Esophagus squamous epithelium (tissue), 5 donors: ENCODE results near the gene PLEKHH1. TPM values are rescaled to one million over a fixed set of nuclear protein-coding genes. Genes with fewer than 3 reads are reported as not detected.

Experiments used
- DNase-seq: peaks from one replicate; lab custom pipeline; 2025; lab: John Stamatoyannopoulos, UW
- H3K27ac ChIP-seq, 4 donors: fragments of 200-600 bp; sonication (generic); one replicate each; pipeline ENCODE4 v1.5.1; 2016 to 2019; ENCODE audit warnings: mild to moderate bottlenecking in 1 of 4
- H3K27me3 ChIP-seq, 4 donors: fragments of 200-600 bp; sonication (generic); 1 replicate in 3 of 4; 2 replicates in 1 of 4; pipeline versions ENCODE4 v1.5.1 to v1.6.0; 2017 to 2021; ENCODE audit warnings: antibody characterized with exemption in 1 of 4
- H3K36me3 ChIP-seq, 3 donors: fragments of 200-600 bp; sonication (generic); one replicate each; pipeline ENCODE4 v1.5.1; 2016 to 2019
- H3K4me1 ChIP-seq, 3 donors: fragments of 200-600 bp; sonication (generic); one replicate each; pipeline ENCODE4 v1.5.1; 2017 to 2019
- H3K4me3 ChIP-seq, 4 donors: fragments of 200-600 bp; sonication (generic); 1 replicate in 3 of 4; 2 replicates in 1 of 4; pipeline ENCODE4 v1.5.1; 2016 to 2019; ENCODE audit warnings: mild to moderate bottlenecking in 2 of 4, moderate library complexity in 1 of 4
- H3K9me3 ChIP-seq, 3 donors: fragments of 200-600 bp; sonication (generic); one replicate each; pipeline ENCODE4 v1.5.1; 2016 to 2019
- POLR2A ChIP-seq, 4 donors: fragments of 450-650 bp; IDR thresholded peaks; one replicate each; pipeline ENCODE4 v1.6.1; 2017; ENCODE audit warnings: antibody characterized with exemption in 4 of 4, mild to moderate bottlenecking in 4 of 4, moderate library complexity in 3 of 4
- WGBS, 2 donors: methylation state at CpG; one replicate each; pipeline ENCODE4 v1.1.5; 2018; 5-methylcytosine and 5-hydroxymethylcytosine counted together
- intact Hi-C: fragments of 100-400 bp; cut with DNase I; formaldehyde crosslinking; loops from one replicate; pipeline ENCODE4 v1.15.0; 2022
- total RNA-seq, 4 donors: library from RNA; depleted of rRNA; stranded (reverse); fragments of >200 nt; gene quantifications; one replicate each; pipeline ENCODE4 v1.1.0, GENCODE V29; 2016
- TF ChIP-seq, protein P1 (sequence below), 6 experiments: fragments of 450-650 bp in 4 of 6; fragments of 200-600 bp in 2 of 6; sonication (generic) in 2 of 6; IDR thresholded peaks; one replicate each; pipeline ENCODE4 v1.5.1; 2016 to 2019; ENCODE audit warnings: antibody characterized with exemption in 6 of 6, mild to moderate bottlenecking in 4 of 6, moderate library complexity in 4 of 6
- donor health status: DM: yes; HTN: yes; CAD: no.

PLEKHH1 gene
- total RNA-seq, 4 donors from 2014 or later = 4.1 to 7.9 (median 5.7) TPM

DNA sequence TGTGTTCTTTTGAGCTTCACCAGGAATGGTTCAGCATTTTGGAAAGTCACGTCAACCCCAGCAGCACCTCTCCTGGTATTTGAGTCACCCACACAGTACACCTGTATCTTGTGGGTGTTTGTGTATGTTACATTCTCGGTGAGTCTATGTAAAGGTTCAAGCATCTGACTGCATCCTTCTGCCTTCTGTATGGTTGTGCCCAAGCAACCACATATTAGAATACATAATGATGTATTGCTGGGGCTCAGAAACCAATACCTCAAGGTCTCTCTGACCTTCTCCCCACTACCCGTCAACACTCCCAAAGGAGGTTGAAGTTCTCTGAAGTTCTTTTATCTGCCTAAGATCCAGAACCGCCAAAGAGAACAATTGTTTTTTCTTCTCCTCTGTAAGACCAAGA is 35.4 kb upstream of the PLEKHH1 start:
- intact Hi-C loops = no loop called here
- TF ChIP-seq, protein P1, sequence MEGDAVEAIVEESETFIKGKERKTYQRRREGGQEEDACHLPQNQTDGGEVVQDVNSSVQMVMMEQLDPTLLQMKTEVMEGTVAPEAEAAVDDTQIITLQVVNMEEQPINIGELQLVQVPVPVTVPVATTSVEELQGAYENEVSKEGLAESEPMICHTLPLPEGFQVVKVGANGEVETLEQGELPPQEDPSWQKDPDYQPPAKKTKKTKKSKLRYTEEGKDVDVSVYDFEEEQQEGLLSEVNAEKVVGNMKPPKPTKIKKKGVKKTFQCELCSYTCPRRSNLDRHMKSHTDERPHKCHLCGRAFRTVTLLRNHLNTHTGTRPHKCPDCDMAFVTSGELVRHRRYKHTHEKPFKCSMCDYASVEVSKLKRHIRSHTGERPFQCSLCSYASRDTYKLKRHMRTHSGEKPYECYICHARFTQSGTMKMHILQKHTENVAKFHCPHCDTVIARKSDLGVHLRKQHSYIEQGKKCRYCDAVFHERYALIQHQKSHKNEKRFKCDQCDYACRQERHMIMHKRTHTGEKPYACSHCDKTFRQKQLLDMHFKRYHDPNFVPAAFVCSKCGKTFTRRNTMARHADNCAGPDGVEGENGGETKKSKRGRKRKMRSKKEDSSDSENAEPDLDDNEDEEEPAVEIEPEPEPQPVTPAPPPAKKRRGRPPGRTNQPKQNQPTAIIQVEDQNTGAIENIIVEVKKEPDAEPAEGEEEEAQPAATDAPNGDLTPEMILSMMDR (IDR thresholded peaks at IDR 0.05) = no peak
- no peak for TF ChIP-seq POLR2A (IDR thresholded peaks at IDR 0.05)
- no peak overlapping the region for H3K4me3 ChIP-seq
- no peaks in the 10 kb centered on the region for H3K4me1 ChIP-seq
- H3K27ac ChIP-seq = no peak overlapping the region
- peaks cover 0 to 17% (median 8%) of the 10 kb centered on the region in 3 donors for H3K9me3 ChIP-seq
- H3K27me3 ChIP-seq = no peaks in the 10 kb centered on the region
- 77 to 86% methylated on average over 4 of the region's 4 CpGs for WGBS, 2 donors
- H3K36me3 ChIP-seq = no peaks in the 10 kb centered on the region
- no peak for DNase-seq

DNA sequence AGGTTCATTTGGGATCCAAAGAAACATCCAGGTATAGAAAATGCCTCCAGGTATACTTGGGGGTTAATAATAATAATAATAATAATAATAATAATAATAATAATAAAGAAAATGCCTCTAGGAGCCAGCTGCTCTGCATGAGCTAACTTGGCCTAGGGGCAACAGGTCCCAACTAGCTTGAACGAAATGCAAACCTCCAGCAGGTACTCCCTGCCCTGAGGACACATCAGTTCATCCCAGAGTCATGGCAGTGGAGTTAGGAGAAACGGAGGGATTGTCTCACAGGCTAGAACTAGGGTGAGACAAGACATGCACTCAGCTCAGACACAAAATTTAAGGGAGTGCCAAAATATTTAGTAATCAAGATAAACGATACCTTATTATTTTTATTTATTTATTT is 32.1 kb upstream of the PLEKHH1 start:
- H3K27me3 ChIP-seq = no peaks in the 10 kb centered on the region
- DNase-seq = no peak
- intact Hi-C loops = no loop called here
- WGBS, 2 donors = 32 to 67% methylated on average over 3 of the region's 3 CpGs
- no peak overlapping the region for H3K27ac ChIP-seq
- H3K4me1 ChIP-seq = no peaks in the 10 kb centered on the region
- no peak overlapping the region for H3K4me3 ChIP-seq
- no peaks in the 10 kb centered on the region for H3K9me3 ChIP-seq
- TF ChIP-seq, protein P1 (IDR thresholded peaks at IDR 0.05) = no peak
- TF ChIP-seq POLR2A (IDR thresholded peaks at IDR 0.05) = no peak
- no peaks in the 10 kb centered on the region for H3K36me3 ChIP-seq

DNA sequence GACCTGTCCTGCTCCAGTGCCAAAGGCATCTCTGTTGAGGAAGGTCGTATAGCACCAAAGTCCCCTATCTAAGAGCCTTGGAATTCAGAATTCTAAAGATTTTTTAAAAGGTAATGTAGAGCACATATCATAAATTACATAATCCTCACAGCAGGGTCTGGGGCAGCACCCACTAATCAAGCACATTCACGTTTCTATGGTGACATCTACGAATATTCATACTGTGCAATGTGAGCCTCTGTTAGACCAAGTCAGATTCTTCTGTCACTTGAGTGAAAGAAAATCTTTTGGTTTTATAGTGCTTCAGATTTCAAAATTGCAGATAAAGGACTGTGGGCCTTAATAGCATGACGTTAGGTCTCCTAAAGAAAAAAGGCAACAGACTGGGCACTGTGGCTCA is 31.4 kb upstream of the PLEKHH1 start:
- no peaks in the 10 kb centered on the region for H3K4me1 ChIP-seq

DNA sequence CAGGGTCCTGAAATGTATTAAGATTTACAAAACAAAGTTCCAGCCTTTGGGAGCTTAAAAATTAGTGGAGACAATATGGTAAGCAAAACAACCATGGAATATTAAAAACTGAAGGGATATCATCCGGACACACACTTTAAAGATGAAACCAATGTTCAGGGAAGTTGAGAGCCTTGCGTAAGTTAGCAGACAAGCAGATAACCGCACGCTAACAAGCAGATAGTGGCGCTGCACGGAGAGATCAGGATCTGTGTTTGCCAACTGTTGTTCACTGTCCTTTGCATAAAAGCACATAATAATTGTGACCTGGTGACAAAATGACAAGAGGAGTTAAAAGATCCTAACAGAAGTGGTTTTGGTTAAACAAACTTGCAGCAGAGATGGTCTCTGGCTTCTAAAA is 30.2 kb upstream of the PLEKHH1 start:
- DNase-seq = no peak
- no peak for TF ChIP-seq POLR2A (IDR thresholded peaks at IDR 0.05)
- TF ChIP-seq, protein P1 (IDR thresholded peaks at IDR 0.05) = no peak
- H3K27me3 ChIP-seq = peaks cover 0 to 7% (median 0%) of the 10 kb centered on the region in 4 donors
- H3K9me3 ChIP-seq = no peaks in the 10 kb centered on the region
- H3K36me3 ChIP-seq = no peaks in the 10 kb centered on the region
- intact Hi-C loops = no loop called here
- 68 to 80% methylated on average over 6 of the region's 6 CpGs for WGBS, 2 donors
- H3K4me1 ChIP-seq = no peaks in the 10 kb centered on the region
- no peak overlapping the region for H3K27ac ChIP-seq
- no peak overlapping the region for H3K4me3 ChIP-seq

More for the DNA sequence above, 31.4 kb upstream of the PLEKHH1 start:
- no peak for TF ChIP-seq POLR2A (IDR thresholded peaks at IDR 0.05)
- TF ChIP-seq, protein P1 (IDR thresholded peaks at IDR 0.05) = no peak
- DNase-seq = no peak
- Histone ChIP-seq H3K9me3 (no peaks in the 10 kb centered on the region), H3K27ac (no peak overlapping the region), H3K27me3 (no peaks in the 10 kb centered on the region), H3K36me3 (no peaks in the 10 kb centered on the region), H3K4me3 (no peak overlapping the region)
- WGBS, 2 donors = 72 to 73% methylated on average over 4 of the region's 4 CpGs
- intact Hi-C loops = no loop called here

DNA sequence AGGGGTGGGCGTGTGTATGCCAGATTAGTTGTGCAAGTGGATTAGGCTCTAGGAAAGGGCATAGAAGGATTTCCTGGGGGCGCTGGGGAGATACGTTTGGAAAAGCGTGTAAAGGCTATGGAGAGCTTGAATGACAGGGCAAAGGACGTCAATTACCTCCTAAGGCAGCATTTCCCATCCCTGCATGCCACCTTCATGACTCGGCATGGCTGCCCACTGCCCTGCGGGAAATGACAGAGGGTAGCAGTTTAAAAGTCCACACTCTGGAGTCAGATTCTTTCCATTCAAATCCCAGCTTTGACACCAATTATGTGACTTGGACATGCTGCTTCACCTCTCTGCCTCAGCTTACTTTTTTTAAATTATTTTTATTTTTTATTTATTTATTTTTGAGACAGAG is 29.8 kb upstream of the PLEKHH1 start:
- Histone ChIP-seq H3K9me3 (no peaks in the 10 kb centered on the region), H3K4me1 (no peaks in the 10 kb centered on the region), H3K4me3 (no peak overlapping the region), H3K27me3 (peaks cover 0 to 7% (median 0%) of the 10 kb centered on the region in 4 donors), H3K27ac (no peak overlapping the region), H3K36me3 (no peaks in the 10 kb centered on the region)
- intact Hi-C loops = no loop called here
- 57 to 73% methylated on average over 7 of the region's 7 CpGs for WGBS, 2 donors
- no peak for DNase-seq
- TF ChIP-seq, protein P1 (IDR thresholded peaks at IDR 0.05) = no peak
- no peak for TF ChIP-seq POLR2A (IDR thresholded peaks at IDR 0.05)
